ENCODE data around the gene SCML2.
"Not testable (repeated sequence)": the region's sequence is repeated elsewhere in the genome, so short reads cannot be mapped to it uniquely, and the experiment has no call there.

The SCML2 gene

GRCh38 chrX:18271309-18271708, 83.2 kb downstream of the SCML2 start:
- FAIRE-seq, result no peak

GRCh38 chrX:18255059-18255458, 99.4 kb downstream of the SCML2 start:
- FAIRE-seq, result no peak

GRCh38 chrX:18252644-18253359, 101.7 kb downstream of the SCML2 start:
- FAIRE-seq, result no peak

GRCh38 chrX:18229646-18230045, 124.8 kb downstream of the SCML2 start:
- not testable (repeated sequence) for FAIRE-seq

- no peak for FAIRE-seq
Measured at GRCh38 chrX:18228069-18228468, 126.4 kb downstream of the SCML2 start.

- FAIRE-seq, result no peak
Measured at GRCh38 chrX:18227458-18227857, 127.0 kb downstream of the SCML2 start.

- no peak for FAIRE-seq
Measured at GRCh38 chrX:18220786-18221185, 133.7 kb downstream of the SCML2 start, which contains the start of gene BEND2. Gene BEND2, minus strand, starts transcription at chrX:18220886. Its CDS starts 136 bp downstream, at chrX:18220750.

GRCh38 chrX:18210470-18210869, 144.0 kb downstream of the SCML2 start:
- peak; percentile 84 for FAIRE-seq

- FAIRE-seq, result no peak
Measured at GRCh38 chrX:18206657-18207056, 147.8 kb downstream of the SCML2 start.

GRCh38 chrX:18203631-18204030, 150.9 kb downstream of the SCML2 start:
- no peak for FAIRE-seq

GRCh38 chrX:18194688-18195087, 159.8 kb downstream of the SCML2 start:
- no peak for FAIRE-seq

All from endometrium (tissue), 2 donors.